Vagina (tissue), 2 donors: ENCODE measurements around the gene PPP2R2C.
A peak's percentile ranks its signal among the peaks of the same experiment; 100 is the strongest.

Experiments
- CTCF ChIP-seq, 3 experiments: fragments of 450-650 bp in 2 of 3; fragments of 200-600 bp in 1 of 3; sonication (generic) in 1 of 3; IDR thresholded peaks; one replicate each; pipeline ENCODE4 v1.5.1; 2017 to 2019; ENCODE audit warnings: antibody characterized with exemption in 3 of 3, mild to moderate bottlenecking in 2 of 3, moderate library complexity in 2 of 3
- POLR2A ChIP-seq, 2 donors: fragments of 450-650 bp; IDR thresholded peaks; one replicate each; pipeline ENCODE4 v1.6.1; 2017; ENCODE audit warnings: antibody characterized with exemption in 2 of 2, mild to moderate bottlenecking in 2 of 2, moderate library complexity in 2 of 2

- no peak for TF ChIP-seq POLR2A (IDR thresholded peaks at IDR 0.05)
- TF ChIP-seq CTCF (IDR thresholded peaks at IDR 0.05) = peak; percentile 31 to 48 (median 38)
These were observed 140.3 kb downstream of the PPP2R2C start for GRCh38 chr4:6332042-6332668.
